GM23338 (cell line): Measurements from ENCODE around the gene RNF213. TPM values are rescaled to one million over a fixed set of nuclear protein-coding genes. Genes with fewer than 3 reads are reported as not detected.
"Not testable (repeated sequence)": the region's sequence is repeated elsewhere in the genome, so short reads cannot be mapped to it uniquely, and the experiment has no call there.

Source experiments
- ATAC-seq: fragments of 200-7000 bp; cut with Tn5 transposase; 3 replicates; pipeline ENCODE4 v1.9.1; 2020
- DNase-seq: peaks from one replicate; pipeline ENCODE4 v3.0.0-alpha.2; 2015; ENCODE audit warnings: low spot score
- H2AFZ ChIP-seq: fragments of 200-600 bp; sonication (generic); 2 replicates; pipeline ENCODE4 v1.8.0; 2016; ENCODE audit warnings: antibody characterized with exemption, mild to moderate bottlenecking, moderate library complexity
- H3F3A ChIP-seq: fragments of 200-600 bp; sonication (generic); replicated peaks from 2 replicates; pipeline ENCODE4 v1.8.0; 2017; ENCODE audit warnings: antibody characterized with exemption, mixed run types, low read depth
- H3K27ac ChIP-seq: fragments of 200-600 bp; sonication (generic); 2 replicates; pipeline ENCODE4 v1.6.1; 2016; ENCODE audit warnings: low read depth
- H3K27me3 ChIP-seq: fragments of 200-600 bp; sonication (generic); 2 replicates; pipeline ENCODE4 v1.8.0; 2016; ENCODE audit warnings: mild to moderate bottlenecking, mixed run types, moderate library complexity; ENCODE audit not compliant: insufficient read depth
- H3K36me3 ChIP-seq: fragments of 200-600 bp; sonication (generic); 2 replicates; pipeline ENCODE4 v1.8.0; 2016; ENCODE audit warnings: mild to moderate bottlenecking; ENCODE audit not compliant: insufficient read depth
- H3K4me1 ChIP-seq: fragments of 200-600 bp; sonication (generic); 2 replicates; pipeline ENCODE4 v1.8.0; 2016; ENCODE audit warnings: mild to moderate bottlenecking, moderate library complexity; ENCODE audit not compliant: insufficient read depth
- H3K4me2 ChIP-seq: fragments of 200-600 bp; sonication (generic); 2 replicates; pipeline ENCODE4 v1.7.1; 2017; ENCODE audit warnings: mixed run types
- H3K4me3 ChIP-seq: fragments of 200-600 bp; sonication (generic); 2 replicates; pipeline ENCODE4 v1.6.1; 2016; ENCODE audit warnings: mixed run types
- H3K79me2 ChIP-seq: fragments of 200-600 bp; sonication (generic); replicated peaks from 2 replicates; pipeline ENCODE4 v1.8.0; 2017; ENCODE audit warnings: mild to moderate bottlenecking; ENCODE audit not compliant: insufficient read depth
- H3K9me2 ChIP-seq: fragments of 200-600 bp; sonication (generic); 2 replicates; pipeline ENCODE4 v1.8.0; 2017; ENCODE audit not compliant: insufficient read depth
- H4K20me1 ChIP-seq: fragments of 200-600 bp; sonication (generic); replicated peaks from 2 replicates; pipeline ENCODE4 v1.8.0; 2017; ENCODE audit warnings: mild to moderate bottlenecking; ENCODE audit not compliant: insufficient read depth
- H3K27ac Mint-ChIP-seq: 2 replicates; pipeline ENCODE4 v1.8.0; 2020; ENCODE audit warnings: inconsistent platforms, mild to moderate bottlenecking, moderate library complexity, mixed read lengths
- H3K27me3 Mint-ChIP-seq: 3 replicates; pipeline ENCODE4 v1.8.0; 2022; ENCODE audit warnings: low read depth, mild to moderate bottlenecking, moderate library complexity, mixed read lengths, inconsistent platforms; ENCODE audit not compliant: insufficient read depth, poor library complexity
- H3K36me3 Mint-ChIP-seq: 3 replicates; pipeline ENCODE4 v1.8.0; 2021; ENCODE audit warnings: low read depth, mild to moderate bottlenecking, inconsistent platforms, moderate library complexity, mixed read lengths
- H3K4me1 Mint-ChIP-seq: 3 replicates; pipeline ENCODE4 v1.8.0; 2020; ENCODE audit warnings: mild to moderate bottlenecking, inconsistent platforms, mixed read lengths
- H3K4me3 Mint-ChIP-seq: 3 replicates; pipeline ENCODE4 v1.8.0; 2021; ENCODE audit warnings: moderate library complexity, mild to moderate bottlenecking, inconsistent platforms, mixed read lengths
- H3K9me3 Mint-ChIP-seq: 3 replicates; pipeline ENCODE4 v1.8.0; 2020; ENCODE audit warnings: moderate library complexity, mild to moderate bottlenecking, inconsistent platforms, mixed read lengths
- CREB1 ChIP-seq: fragments of 250-450 bp; sonication (Bioruptor Pico); IDR thresholded peaks from 2 replicates; pipeline ENCODE4 v1.5.0; 2020; ENCODE audit warnings: low read depth, mild to moderate bottlenecking, moderate library complexity
- EZH2 ChIP-seq: fragments of 200-600 bp; sonication (generic); IDR thresholded peaks from one replicate; pipeline ENCODE4 v1.8.0; 2017; ENCODE audit warnings: antibody characterized with exemption, mild to moderate bottlenecking, low read depth; ENCODE audit not compliant: unreplicated experiment
- EZH2phosphoT487 ChIP-seq: fragments of 200-600 bp; sonication (generic); IDR thresholded peaks from one replicate; pipeline ENCODE4 v1.8.1; 2018; ENCODE audit warnings: antibody characterized with exemption; ENCODE audit not compliant: unreplicated experiment
- JUNB ChIP-seq: IDR thresholded peaks from one replicate; pipeline ENCODE4 v1.6.1; 2016; ENCODE audit warnings: antibody characterized with exemption; ENCODE audit not compliant: unreplicated experiment
- POLR2AphosphoS5 ChIP-seq: IDR thresholded peaks from 2 replicates; pipeline ENCODE4 v1.6.1; 2016; ENCODE audit warnings: antibody characterized with exemption, low read depth
- STAT1 ChIP-seq: IDR thresholded peaks from one replicate; pipeline ENCODE4 v1.6.1; 2016; ENCODE audit warnings: antibody characterized with exemption; ENCODE audit not compliant: unreplicated experiment
- ZNF114 ChIP-seq: fragments of 250-450 bp; sonication (Bioruptor Pico); IDR thresholded peaks from 2 replicates; pipeline ENCODE4 v1.5.0; 2020; ENCODE audit warnings: mild to moderate bottlenecking, moderate library complexity
- ZNF331 ChIP-seq: fragments of 250-450 bp; sonication (Bioruptor Pico); IDR thresholded peaks from 2 replicates; pipeline ENCODE4 v1.5.0; 2020; ENCODE audit warnings: low read depth, mild to moderate bottlenecking, moderate library complexity
- polyA plus RNA-seq: library from polyadenylated mRNA; unstranded; fragments of >200 nt; fragmentation: Nextera tagmentation; extraction: Ambion mirVana; gene quantifications from 2 replicates; pipeline ENCODE4 v1.2.1, GENCODE V29; 2016
- total RNA-seq: library from RNA; depleted of rRNA; stranded (reverse); fragments of >200 nt; shearing (Covaris generic); gene quantifications from 2 replicates; pipeline ENCODE4 v1.2.3, GENCODE V29; 2014
- TF ChIP-seq, protein P1 (sequence below): IDR thresholded peaks from one replicate; pipeline ENCODE4 v1.6.1; 2018; ENCODE audit warnings: antibody characterized with exemption; ENCODE audit not compliant: unreplicated experiment
- TF ChIP-seq, protein P2 (sequence below), 2 experiments: fragments of 200-600 bp in 1 of 2; sonication (generic) in 1 of 2; conservative IDR thresholded peaks; 2 replicates each; pipeline versions ENCODE4 v1.5.1 to v1.6.1; 2016 to 2017; ENCODE audit warnings: antibody characterized with exemption in 2 of 2, low read depth in 2 of 2, mild to moderate bottlenecking in 2 of 2, moderate library complexity in 1 of 2

The RNF213 gene
- total and polyA plus RNA-seq, 2 experiments from 2014 or later = 21.2 to 67.2 TPM

DNA sequence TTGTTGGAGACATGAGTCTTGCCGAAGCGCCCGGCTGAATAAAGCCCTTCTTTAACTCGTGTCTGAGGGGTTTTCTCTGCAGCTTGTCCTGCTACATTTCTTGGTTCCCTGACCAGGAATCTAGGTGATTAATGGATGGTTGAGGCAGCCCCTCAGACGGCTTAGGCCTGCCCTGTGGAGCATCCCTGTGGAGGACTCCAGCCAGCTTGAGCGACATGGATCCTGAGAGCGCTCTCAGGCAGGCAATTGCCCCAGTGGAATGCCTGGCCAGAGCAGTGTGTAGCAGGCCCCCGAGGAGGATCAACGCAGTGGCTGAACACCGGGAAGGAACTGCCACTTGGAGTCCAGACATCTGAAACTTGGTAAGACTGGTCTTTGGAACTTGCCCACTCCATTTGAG is 137.0 kb downstream of the RNF213 start (continued):
- TF ChIP-seq POLR2AphosphoS5 (no peak), EZH2 (no peak), JUNB (no peak), STAT1 (no peak), CREB1 (CRISPR knock-in tag) (no peak), EZH2phosphoT487 (no peak), ZNF331 (CRISPR knock-in tag) (no peak), ZNF114 (CRISPR knock-in tag) (no peak)
- TF ChIP-seq, protein P1, sequence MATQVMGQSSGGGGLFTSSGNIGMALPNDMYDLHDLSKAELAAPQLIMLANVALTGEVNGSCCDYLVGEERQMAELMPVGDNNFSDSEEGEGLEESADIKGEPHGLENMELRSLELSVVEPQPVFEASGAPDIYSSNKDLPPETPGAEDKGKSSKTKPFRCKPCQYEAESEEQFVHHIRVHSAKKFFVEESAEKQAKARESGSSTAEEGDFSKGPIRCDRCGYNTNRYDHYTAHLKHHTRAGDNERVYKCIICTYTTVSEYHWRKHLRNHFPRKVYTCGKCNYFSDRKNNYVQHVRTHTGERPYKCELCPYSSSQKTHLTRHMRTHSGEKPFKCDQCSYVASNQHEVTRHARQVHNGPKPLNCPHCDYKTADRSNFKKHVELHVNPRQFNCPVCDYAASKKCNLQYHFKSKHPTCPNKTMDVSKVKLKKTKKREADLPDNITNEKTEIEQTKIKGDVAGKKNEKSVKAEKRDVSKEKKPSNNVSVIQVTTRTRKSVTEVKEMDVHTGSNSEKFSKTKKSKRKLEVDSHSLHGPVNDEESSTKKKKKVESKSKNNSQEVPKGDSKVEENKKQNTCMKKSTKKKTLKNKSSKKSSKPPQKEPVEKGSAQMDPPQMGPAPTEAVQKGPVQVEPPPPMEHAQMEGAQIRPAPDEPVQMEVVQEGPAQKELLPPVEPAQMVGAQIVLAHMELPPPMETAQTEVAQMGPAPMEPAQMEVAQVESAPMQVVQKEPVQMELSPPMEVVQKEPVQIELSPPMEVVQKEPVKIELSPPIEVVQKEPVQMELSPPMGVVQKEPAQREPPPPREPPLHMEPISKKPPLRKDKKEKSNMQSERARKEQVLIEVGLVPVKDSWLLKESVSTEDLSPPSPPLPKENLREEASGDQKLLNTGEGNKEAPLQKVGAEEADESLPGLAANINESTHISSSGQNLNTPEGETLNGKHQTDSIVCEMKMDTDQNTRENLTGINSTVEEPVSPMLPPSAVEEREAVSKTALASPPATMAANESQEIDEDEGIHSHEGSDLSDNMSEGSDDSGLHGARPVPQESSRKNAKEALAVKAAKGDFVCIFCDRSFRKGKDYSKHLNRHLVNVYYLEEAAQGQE = no peak
- TF ChIP-seq, protein P2, sequence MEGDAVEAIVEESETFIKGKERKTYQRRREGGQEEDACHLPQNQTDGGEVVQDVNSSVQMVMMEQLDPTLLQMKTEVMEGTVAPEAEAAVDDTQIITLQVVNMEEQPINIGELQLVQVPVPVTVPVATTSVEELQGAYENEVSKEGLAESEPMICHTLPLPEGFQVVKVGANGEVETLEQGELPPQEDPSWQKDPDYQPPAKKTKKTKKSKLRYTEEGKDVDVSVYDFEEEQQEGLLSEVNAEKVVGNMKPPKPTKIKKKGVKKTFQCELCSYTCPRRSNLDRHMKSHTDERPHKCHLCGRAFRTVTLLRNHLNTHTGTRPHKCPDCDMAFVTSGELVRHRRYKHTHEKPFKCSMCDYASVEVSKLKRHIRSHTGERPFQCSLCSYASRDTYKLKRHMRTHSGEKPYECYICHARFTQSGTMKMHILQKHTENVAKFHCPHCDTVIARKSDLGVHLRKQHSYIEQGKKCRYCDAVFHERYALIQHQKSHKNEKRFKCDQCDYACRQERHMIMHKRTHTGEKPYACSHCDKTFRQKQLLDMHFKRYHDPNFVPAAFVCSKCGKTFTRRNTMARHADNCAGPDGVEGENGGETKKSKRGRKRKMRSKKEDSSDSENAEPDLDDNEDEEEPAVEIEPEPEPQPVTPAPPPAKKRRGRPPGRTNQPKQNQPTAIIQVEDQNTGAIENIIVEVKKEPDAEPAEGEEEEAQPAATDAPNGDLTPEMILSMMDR (conservative IDR thresholded peaks at IDR 0.05; ENCODE audit: low read depth in 2 of 2) = no peak

DNA sequence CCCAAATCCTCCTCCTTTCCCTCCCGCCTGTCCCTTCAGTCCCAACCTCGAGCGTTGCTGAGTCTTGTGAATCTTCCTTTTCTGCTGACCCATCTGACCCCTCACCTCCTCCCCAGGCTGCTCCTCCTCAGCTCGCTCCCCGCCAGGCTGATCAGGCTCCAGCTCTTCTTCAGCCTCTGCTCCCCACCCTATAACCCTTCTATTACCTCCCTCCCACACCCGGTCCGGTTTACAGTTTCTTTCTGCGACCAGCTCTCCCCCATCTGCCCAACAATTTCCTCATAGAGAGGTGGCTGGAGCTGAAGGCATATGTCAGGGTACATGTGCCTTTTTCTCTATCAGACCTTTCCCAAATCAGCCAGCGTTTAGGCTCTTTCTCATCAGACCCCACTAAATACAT is 140.4 kb downstream of the RNF213 start:
- H3K27ac Mint-ChIP-seq, H3K36me3 ChIP-seq, DNase-seq, H3K36me3 Mint-ChIP-seq, H3K27me3 ChIP-seq, H3K27me3 Mint-ChIP-seq, H3K27ac ChIP-seq, H4K20me1 ChIP-seq, H3K9me2 ChIP-seq, H3K4me2 ChIP-seq, H3K4me1 ChIP-seq, H2AFZ ChIP-seq, H3K4me3 ChIP-seq, H3K79me2 ChIP-seq, H3F3A ChIP-seq, H3K4me3 Mint-ChIP-seq, H3K9me3 Mint-ChIP-seq, ATAC-seq: not testable (repeated sequence)
- H3K4me1 Mint-ChIP-seq = peaks cover 14% of the 10 kb centered on the region

DNA sequence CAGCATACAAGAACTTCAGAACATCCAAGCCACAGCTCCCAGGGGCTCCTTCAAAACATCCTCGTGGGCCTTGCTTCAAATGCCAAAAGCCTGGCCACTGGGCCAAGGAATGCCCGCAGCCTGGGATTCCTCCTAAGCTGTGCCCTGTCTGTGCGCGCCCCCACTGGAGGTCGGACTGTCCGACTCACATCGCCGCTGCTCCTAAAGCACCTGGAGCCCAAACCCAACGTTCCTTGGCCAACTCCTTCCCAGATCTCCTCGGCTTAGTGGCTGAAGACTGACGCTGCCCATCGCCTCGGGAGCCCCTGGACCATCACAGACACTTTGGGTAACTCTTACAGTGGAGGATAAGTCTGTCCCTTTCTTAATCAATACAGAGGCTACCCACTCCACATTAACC is 141.4 kb downstream of the RNF213 start:
- not testable (repeated sequence) for H2AFZ ChIP-seq, H3K4me1 Mint-ChIP-seq, H3K4me1 ChIP-seq, DNase-seq, H3K27ac ChIP-seq, H3K4me2 ChIP-seq, H3K27me3 Mint-ChIP-seq, H4K20me1 ChIP-seq, H3K9me3 Mint-ChIP-seq, H3K36me3 Mint-ChIP-seq, H3F3A ChIP-seq, H3K79me2 ChIP-seq, H3K4me3 ChIP-seq, H3K27me3 ChIP-seq, H3K9me2 ChIP-seq, H3K36me3 ChIP-seq, H3K27ac Mint-ChIP-seq, H3K4me3 Mint-ChIP-seq, ATAC-seq
